ENCODE results near the gene ELOVL4. TPM values are rescaled to one million over a fixed set of nuclear protein-coding genes. Genes with fewer than 3 reads are reported as not detected.
A peak's percentile ranks its signal among the peaks of the same experiment; 100 is the strongest.

ELOVL4 gene
- total RNA-seq, 3 donors from 2014 or later, result 0.64 to 1.9 (median 1.3) TPM

DNA sequence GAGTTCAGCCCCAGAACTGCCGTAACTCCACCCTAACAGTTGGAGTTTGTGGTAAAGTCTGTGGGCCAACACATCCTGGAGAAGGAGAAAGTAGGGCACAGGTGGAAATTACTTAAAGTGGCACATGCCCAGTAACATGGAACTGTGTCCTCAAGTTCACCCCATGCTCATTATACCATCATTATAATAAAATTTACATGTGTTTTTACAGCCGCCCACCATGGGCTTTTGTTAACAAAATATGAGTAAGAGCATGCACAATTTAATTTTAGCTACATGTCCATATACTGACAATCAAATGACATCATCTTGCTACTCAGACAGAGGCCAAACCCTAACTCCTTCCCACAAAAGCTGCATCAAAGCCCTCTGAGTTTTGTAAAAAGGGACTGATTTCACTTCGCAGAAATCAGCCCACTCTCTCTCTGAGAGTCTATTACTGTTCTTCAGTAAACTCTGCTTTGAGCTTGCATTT is 17.3 kb upstream of the ELOVL4 start:
- DNase-seq (ENCODE audit: low spot score in 2 of 2), result no peak
- Histone ChIP-seq H3K4me1 (no peaks in the 10 kb centered on the region), H3K36me3 (no peaks in the 10 kb centered on the region), H3K9me3 (peaks cover 0 to 12% of the 10 kb centered on the region in 2 donors), H3K4me3 (no peak overlapping the region), H3K27me3 (no peaks in the 10 kb centered on the region), H3K27ac (no peak overlapping the region)
- intact Hi-C loops (cut with DNase I; ENCODE audit: low total_unique reads), result no loop called here
- TF ChIP-seq, protein P1, sequence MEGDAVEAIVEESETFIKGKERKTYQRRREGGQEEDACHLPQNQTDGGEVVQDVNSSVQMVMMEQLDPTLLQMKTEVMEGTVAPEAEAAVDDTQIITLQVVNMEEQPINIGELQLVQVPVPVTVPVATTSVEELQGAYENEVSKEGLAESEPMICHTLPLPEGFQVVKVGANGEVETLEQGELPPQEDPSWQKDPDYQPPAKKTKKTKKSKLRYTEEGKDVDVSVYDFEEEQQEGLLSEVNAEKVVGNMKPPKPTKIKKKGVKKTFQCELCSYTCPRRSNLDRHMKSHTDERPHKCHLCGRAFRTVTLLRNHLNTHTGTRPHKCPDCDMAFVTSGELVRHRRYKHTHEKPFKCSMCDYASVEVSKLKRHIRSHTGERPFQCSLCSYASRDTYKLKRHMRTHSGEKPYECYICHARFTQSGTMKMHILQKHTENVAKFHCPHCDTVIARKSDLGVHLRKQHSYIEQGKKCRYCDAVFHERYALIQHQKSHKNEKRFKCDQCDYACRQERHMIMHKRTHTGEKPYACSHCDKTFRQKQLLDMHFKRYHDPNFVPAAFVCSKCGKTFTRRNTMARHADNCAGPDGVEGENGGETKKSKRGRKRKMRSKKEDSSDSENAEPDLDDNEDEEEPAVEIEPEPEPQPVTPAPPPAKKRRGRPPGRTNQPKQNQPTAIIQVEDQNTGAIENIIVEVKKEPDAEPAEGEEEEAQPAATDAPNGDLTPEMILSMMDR (IDR thresholded peaks at IDR 0.05), result no peak
- TF ChIP-seq POLR2A (IDR thresholded peaks at IDR 0.05), result no peak
- no peak for TF ChIP-seq POLR2AphosphoS5 (IDR thresholded peaks at IDR 0.05)

DNA sequence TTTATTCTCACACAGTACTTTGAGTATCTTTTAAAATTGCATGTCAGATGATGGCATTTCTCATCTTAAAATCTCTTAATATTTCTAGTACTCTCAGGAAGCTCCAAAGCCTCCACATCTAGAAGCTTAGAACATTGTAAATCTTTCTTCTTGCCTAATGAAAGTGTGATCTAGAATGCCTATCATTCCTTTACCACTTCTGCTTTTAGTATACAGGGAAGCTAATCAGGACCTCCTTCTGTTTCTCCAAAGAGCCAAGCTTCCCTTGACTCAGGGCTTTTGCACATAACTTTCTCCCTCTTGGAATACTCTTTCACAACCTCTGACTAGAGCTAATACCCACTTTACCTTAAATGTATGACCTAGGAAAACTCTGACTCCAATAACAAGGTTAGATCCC is 7.5 kb upstream of the ELOVL4 start:
- H3K9me3 ChIP-seq, result no peaks in the 10 kb centered on the region
- no peak overlapping the region for H3K4me3 ChIP-seq
- H3K27ac ChIP-seq, result no peak overlapping the region
- no peak for DNase-seq (ENCODE audit: low spot score in 2 of 2)
- H3K36me3 ChIP-seq, result no peaks in the 10 kb centered on the region
- TF ChIP-seq POLR2A (IDR thresholded peaks at IDR 0.05) (no peak), POLR2AphosphoS5 (IDR thresholded peaks at IDR 0.05) (no peak)
- TF ChIP-seq, protein P1 (IDR thresholded peaks at IDR 0.05), result no peak
- no peaks in the 10 kb centered on the region for H3K27me3 ChIP-seq
- no peaks in the 10 kb centered on the region for H3K4me1 ChIP-seq
- intact Hi-C loops (cut with DNase I; ENCODE audit: low total_unique reads), result no loop called here

DNA sequence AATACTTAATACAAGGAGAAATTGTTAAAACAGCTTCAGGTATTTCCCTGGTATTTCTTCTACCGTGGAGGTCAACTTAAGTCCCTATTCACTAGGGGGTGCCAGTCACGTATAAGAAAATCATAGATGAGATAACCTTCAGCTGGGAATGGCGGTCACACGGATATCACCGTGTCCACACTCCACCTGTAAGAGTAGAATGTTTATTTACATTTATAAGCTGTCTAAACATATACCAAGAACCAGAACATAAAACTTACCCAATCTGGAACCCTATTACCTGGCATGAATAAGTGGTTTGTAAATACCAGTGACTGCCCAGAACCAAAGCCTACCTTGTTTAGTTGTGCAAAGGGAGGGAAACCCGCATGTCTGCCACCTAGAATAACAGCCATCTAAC is 1.9 kb upstream of the ELOVL4 start:
- intact Hi-C loops (cut with DNase I; ENCODE audit: low total_unique reads), result no loop called here
- Histone ChIP-seq H3K9me3 (no peaks in the 10 kb centered on the region), H3K27me3 (peaks cover 0 to 5% of the 10 kb centered on the region in 2 donors), H3K4me1 (peaks cover 0 to 3% of the 10 kb centered on the region in 2 donors), H3K4me3 (no peak overlapping the region), H3K36me3 (no peaks in the 10 kb centered on the region), H3K27ac (no peak overlapping the region)
- TF ChIP-seq POLR2AphosphoS5 (IDR thresholded peaks at IDR 0.05) (no peak), POLR2A (IDR thresholded peaks at IDR 0.05) (no peak)
- TF ChIP-seq, protein P1 (IDR thresholded peaks at IDR 0.05), result peak in 2 of 3 donors; percentile 8 to 50
- no peak for DNase-seq (ENCODE audit: low spot score in 2 of 2)

DNA sequence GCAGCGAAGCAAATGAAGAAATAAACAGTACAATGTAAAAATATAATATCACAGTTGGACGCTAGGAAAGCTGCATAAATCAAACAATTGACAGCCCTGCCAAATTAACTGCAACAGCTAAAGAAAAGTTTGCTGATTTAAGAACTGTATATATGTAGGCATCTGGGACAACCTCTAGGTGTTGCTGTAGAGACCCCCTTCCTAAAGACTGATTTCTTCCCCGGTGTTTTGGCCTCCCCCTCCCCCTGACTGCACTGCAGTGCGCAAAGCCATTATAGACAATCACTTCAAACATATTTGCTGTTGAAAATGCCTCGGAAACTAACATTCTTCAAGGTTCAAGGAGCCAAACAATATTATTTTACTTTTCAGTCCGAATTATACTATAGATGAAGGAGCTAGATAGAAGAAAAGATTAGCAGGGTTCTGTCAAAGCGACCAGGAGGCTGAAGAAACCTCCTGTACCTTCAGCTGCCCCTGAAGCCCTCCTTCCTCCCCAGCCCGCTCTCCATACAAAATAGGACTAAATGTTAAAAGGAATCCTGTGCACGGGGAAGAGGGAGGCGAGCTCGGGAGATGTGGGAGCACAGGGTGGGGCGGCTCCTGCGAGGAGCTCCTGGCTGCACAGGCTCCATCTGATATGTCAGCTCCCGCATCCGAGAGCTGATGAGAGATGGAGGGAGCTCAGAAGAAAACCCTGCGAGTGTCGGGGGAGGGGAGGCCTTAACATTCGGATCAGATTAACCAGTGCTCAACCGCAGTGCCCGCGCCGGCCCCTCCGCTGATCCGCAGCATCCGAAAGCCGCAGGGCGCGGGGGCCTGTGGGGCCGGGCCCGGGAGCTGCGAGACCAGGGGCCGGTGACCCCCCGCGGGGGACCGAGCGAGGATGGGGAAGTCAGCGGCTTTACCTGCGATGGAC is 822 bp downstream of the ELOVL4 start:
- peaks cover 0 to 3% of the 10 kb centered on the region in 2 donors for H3K4me1 ChIP-seq
- TF ChIP-seq POLR2A (IDR thresholded peaks at IDR 0.05) (no peak), POLR2AphosphoS5 (IDR thresholded peaks at IDR 0.05) (no peak)
- TF ChIP-seq, protein P1 (IDR thresholded peaks at IDR 0.05), result no peak
- DNase-seq (ENCODE audit: low spot score in 2 of 2), result no peak
- H3K9me3 ChIP-seq, result no peaks in the 10 kb centered on the region
- H3K4me3 ChIP-seq, result peak overlapping the region; percentile 57 to 83 (median 65)
- intact Hi-C loops (cut with DNase I; ENCODE audit: low total_unique reads), result no loop called here
- no peaks in the 10 kb centered on the region for H3K36me3 ChIP-seq
- H3K27ac ChIP-seq, result peak overlapping the region in 1 of 2 donors; percentile 39
- peaks cover 0 to 5% of the 10 kb centered on the region in 2 donors for H3K27me3 ChIP-seq

GRCh38 chr6:79943133-79943532 is 4.2 kb downstream of the ELOVL4 start:
- Histone ChIP-seq H3K9me3 (no peaks in the 10 kb centered on the region), H3K36me3 (no peaks in the 10 kb centered on the region), H3K27me3 (peaks cover 0 to 5% of the 10 kb centered on the region in 2 donors), H3K27ac (no peak overlapping the region), H3K4me1 (peaks cover 0 to 3% of the 10 kb centered on the region in 2 donors), H3K4me3 (no peak overlapping the region)
- no peak for TF ChIP-seq POLR2AphosphoS5 (IDR thresholded peaks at IDR 0.05)
- TF ChIP-seq, protein P1 (IDR thresholded peaks at IDR 0.05), result no peak
- no peak for TF ChIP-seq POLR2A (IDR thresholded peaks at IDR 0.05)
- no peak for DNase-seq (ENCODE audit: low spot score in 2 of 2)
- intact Hi-C loops (cut with DNase I; ENCODE audit: low total_unique reads), result no loop called here
